Testis (tissue), 2 donors: ENCODE data around the gene ZNF99.

ENCODE experiments used
- POLR2A ChIP-seq: fragments of 450-650 bp; IDR thresholded peaks from one replicate; pipeline ENCODE4 v1.6.1; 2017; ENCODE audit warnings: antibody characterized with exemption, mild to moderate bottlenecking, moderate library complexity
- TF ChIP-seq, protein P1 (sequence below), 3 experiments: fragments of 450-650 bp in 2 of 3; fragments of 200-600 bp in 1 of 3; sonication (generic) in 1 of 3; IDR thresholded peaks; one replicate each; pipeline ENCODE4 v1.5.1; 2016 to 2019; ENCODE audit warnings: antibody characterized with exemption in 3 of 3, mild to moderate bottlenecking in 2 of 3, moderate library complexity in 1 of 3

- TF ChIP-seq, protein P1, sequence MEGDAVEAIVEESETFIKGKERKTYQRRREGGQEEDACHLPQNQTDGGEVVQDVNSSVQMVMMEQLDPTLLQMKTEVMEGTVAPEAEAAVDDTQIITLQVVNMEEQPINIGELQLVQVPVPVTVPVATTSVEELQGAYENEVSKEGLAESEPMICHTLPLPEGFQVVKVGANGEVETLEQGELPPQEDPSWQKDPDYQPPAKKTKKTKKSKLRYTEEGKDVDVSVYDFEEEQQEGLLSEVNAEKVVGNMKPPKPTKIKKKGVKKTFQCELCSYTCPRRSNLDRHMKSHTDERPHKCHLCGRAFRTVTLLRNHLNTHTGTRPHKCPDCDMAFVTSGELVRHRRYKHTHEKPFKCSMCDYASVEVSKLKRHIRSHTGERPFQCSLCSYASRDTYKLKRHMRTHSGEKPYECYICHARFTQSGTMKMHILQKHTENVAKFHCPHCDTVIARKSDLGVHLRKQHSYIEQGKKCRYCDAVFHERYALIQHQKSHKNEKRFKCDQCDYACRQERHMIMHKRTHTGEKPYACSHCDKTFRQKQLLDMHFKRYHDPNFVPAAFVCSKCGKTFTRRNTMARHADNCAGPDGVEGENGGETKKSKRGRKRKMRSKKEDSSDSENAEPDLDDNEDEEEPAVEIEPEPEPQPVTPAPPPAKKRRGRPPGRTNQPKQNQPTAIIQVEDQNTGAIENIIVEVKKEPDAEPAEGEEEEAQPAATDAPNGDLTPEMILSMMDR (IDR thresholded peaks at IDR 0.05) = no peak
- TF ChIP-seq POLR2A = no peak
Measured at GRCh38 chr19:22814124-22814523, 30.2 kb upstream of the ZNF99 start.
